CD1c-positive myeloid dendritic cell (primary cell): ENCODE data around the gene ZNF710.

ENCODE experiments used
- DNase-seq: peaks from one replicate; pipeline ENCODE4 v3.0.0-alpha.2; 2016; ENCODE audit errors: extremely low spot score

ZNF710 gene

DNA sequence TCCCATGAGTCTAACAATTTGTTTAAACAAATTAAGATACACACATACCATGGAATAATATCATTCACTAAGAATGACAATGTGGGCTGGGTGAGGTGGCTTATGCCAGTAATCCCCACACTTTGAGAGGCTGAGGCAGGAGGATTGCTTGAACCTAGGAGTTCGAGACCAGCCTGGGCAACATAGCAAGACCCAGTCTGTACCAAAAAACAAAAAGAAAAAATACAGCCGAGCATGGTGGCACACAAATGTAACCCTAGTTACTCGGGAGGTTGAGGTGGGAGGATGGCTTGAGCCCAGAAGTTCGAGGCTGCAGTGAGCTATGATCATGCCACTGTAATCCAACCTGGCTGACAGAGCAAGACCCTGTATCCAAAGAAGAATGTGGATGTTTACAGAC, 4.0 kb upstream of the ZNF710 start:
- DNase-seq = no peak

DNA sequence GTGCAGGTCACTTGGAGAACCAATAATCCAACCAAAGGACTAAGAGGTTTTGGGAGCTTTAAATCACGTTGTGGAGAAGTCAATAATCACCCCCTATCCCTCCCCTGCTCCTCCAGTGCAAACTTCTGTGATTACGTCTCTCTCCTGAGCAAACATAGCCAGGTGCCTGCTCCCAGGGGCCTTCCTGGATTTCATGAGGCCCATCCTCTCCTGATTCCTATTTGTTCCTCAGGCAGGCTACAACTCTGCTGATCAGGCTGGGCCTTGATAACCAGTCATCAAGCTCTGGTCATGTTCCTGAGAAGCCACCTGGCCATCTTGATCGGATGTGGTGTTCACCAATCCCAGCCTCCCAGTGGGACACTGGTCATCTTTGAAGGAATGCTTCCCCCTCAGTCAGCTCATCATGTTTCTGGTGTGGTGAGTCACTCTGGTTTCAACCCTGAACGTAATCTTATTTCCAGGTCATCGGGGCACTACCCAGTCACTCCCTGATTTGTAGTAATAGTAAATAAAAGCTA, 2.9 kb upstream of the ZNF710 start:
- DNase-seq = peak; percentile 55

GRCh38 chr15:89998923-89999675, 2.0 kb upstream of the ZNF710 start:
- DNase-seq = no peak

DNA sequence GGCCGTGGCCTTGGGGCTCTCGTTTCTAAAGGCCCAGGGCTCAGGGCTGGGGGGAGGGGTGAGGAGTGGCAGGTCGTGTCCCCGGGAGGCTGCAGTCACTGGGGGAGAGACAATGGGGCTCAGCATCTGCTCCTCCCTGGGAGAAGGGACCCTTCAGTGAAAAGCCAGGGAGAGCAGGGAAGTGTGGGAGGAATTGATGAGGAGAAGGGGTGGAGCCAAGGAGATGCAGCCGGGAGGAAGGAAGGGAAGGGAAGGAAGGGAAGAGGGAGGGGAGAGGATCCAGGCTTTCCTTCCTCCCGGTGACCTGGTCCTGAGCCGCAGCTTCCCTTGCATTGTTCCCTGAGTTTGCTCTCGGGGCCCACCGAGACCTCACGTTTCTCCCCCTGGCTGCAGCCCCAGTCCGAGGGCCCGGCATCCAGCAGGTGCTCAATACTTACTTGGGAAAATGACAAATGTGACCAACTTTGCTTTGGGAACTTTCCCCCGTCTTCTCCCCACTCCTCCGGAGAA, 1.4 kb upstream of the ZNF710 start:
- no peak for DNase-seq

GRCh38 chr15:90000186-90001001, 730 bp upstream of the ZNF710 start:
- DNase-seq = peak; percentile 43

DNA sequence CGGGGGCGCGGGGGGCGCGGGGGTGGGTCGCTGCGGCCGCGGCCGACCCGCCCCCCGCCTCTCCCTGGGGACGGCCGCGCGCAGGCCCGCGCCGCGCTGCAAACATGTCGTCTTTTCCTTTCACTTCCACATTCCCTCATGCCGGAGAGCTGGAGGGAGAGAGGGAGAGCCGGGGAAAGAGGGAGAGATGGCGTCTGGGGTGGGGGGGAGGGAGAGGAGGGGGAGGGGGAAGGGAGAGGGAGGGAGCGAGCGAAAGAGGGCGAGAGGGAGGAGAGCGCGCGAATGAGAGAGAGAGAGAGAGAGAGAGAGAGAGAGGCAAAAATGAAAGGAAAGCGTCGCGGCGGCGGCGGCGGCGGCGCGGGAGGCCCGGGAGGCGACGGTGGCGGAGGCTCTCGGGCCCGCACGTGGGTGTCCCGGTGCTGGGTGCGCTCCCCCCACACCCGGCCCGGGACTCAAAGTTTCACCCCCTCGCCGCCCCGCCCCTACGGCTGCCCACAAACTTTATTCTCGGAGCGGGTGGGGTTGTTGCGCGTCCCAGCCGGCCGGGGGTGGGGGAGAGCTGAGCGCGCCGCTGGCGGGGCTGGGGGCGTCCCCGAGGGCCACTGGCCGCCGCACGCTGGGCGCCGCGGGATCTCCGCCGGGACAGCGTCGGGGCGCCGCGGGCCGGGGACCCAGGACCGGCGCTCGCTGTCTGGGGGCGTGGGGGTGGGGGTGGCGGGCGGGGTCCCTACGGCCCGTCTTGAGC, 731 bp downstream of the ZNF710 start:
- DNase-seq = peak; percentile 64

DNA sequence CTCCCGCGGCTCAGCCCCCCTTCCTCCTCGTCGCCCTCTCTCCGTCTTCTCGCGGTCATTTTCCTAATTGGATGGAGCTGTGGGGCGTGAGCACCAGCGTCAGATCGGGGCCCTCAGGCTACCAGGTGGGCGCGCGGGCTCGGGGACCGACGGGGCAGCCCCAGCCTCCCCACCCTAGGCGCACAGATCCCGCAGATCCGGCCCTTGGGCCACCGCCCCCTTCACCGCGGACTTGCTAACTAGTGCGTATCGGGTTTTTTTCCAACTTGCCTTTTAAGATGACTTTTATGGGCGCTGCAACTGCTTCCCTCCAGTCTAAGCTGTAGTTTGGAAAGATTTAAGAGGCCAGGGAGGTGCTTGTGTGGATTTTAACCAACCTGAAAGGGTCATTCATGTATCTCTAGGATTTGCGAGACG, 1.3 kb downstream of the ZNF710 start:
- peak; percentile 47 for DNase-seq

DNA sequence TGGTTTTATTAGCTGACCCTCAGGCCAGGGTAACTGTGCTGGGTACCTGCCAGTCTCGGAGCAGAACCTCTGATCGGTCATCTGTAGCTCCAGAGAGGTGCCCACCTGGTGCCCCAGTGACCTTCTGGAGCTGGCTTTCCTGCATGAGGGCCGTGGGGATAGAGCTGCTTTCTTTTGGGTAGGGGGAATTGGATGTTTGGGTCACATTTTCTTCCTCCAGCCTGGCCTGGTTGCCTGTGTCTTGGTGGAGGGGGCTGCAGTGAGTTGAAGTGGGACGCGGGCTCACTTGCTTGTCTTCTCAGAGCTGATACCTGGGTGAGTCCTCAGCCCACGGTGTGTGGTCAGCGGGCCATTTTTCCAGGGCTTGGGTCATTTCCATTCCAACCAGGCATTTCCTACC, 2.6 kb downstream of the ZNF710 start:
- no peak for DNase-seq

DNA sequence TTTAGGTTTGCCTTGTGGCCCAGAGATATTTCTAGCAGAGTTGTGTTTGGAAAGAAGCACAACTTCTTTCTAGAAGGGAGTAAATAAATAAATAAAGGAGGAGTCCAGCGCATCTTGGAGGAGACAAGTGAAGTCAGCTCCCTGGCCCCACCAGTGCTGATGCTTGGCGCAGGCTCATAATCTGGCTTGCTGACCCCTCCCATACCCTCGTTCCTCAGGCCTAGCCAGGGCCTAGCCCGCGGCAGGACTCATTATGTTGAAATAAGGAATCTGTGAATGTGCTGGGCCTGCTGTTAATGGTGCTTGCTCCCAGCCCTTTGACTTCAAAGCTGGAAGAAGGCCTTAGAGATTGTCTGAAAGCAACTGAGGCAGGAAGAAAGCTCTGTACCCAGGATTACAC, 3.1 kb downstream of the ZNF710 start:
- DNase-seq = peak; percentile 30

- peak; percentile 92 for DNase-seq
Observed at GRCh38 chr15:90004671-90005070, 3.5 kb downstream of the ZNF710 start.

DNA sequence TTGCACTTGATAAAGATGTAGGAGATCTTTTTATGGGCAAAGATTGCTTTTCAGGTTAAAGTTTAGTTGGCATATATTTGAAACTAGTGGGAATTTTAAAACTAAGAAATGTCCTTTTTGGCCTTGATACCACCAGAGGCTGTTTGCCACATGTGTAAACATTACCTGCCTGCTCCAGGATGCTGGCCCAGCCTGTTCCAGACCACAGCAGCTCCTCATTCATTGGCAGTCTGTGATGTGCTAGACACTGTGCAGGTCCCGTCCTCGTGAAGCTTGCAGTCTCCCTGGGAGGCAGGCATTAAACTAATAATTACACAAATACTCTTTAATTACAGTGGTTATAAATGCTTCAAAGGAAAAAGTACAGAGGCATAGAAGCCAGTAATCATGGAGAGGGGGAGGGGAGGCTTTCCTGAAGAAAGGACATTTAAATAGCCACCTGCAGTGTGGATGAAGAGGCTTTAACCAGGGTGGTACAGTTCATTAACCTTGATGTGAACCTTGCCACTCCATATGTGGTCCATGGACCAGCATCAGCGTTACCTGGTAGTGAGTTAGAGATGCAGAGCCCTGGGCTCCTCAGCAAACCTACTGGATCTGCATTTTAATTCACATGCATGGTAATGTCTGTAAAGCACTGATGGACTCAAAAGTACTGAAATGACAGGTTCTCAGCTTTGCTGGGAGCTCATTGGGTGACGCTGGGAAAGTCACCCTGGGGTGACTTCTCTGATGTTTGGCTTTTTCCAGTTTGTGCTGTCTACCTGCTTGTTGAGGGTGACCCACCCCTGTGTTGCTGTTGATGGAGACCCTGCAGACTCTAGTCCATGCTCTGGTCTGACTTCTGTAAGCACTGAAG, 5.3 kb downstream of the ZNF710 start:
- DNase-seq = no peak

GRCh38 chr15:90007076-90007460, 5.9 kb downstream of the ZNF710 start:
- DNase-seq = no peak

GRCh38 chr15:90008607-90009006, 7.5 kb downstream of the ZNF710 start:
- DNase-seq = no peak

DNA sequence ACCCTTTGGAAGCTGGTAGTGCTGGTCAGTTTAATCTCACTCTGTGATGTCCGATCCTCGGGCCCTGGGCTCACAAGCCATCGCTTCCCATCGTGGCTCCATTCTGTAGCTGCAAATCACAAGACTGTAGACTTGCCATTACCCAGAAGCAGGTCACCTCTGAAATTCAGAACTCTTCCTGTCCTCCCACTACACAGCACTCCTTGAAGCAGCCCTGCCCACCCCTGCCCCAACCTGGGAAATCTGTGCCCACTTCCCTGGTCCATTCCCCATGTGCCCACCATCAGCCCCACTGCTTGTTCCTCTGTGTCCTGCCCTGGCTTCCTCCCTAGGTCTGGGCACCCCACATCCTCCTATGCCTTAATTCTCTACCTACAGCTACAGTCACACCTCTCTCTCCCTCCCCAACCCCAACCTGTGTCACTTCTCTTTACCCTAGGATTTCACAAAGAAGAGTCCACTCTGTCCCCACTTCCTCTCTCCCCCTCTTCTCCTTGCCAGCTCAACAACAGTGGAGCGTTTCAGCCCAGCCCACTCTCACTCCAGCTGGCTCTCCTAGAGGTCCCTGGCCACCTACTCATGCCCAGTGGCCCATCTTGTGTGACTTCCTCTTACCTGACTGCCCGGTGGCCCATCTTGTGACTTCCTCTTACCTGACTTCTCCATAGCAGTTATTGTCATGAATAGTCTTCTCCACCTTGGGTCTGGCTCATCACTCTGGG, 8.3 kb downstream of the ZNF710 start:
- peak; percentile 69 for DNase-seq

GRCh38 chr15:90011705-90012104, 10.6 kb downstream of the ZNF710 start:
- no peak for DNase-seq

- peak; percentile 88 for DNase-seq
Observed at GRCh38 chr15:90013503-90013937, 12.4 kb downstream of the ZNF710 start.

- no peak for DNase-seq
Observed at GRCh38 chr15:90015294-90015693, 14.2 kb downstream of the ZNF710 start.

GRCh38 chr15:90015749-90016148, 14.6 kb downstream of the ZNF710 start:
- no peak for DNase-seq

GRCh38 chr15:90016721-90017120, 15.6 kb downstream of the ZNF710 start:
- no peak for DNase-seq

DNA sequence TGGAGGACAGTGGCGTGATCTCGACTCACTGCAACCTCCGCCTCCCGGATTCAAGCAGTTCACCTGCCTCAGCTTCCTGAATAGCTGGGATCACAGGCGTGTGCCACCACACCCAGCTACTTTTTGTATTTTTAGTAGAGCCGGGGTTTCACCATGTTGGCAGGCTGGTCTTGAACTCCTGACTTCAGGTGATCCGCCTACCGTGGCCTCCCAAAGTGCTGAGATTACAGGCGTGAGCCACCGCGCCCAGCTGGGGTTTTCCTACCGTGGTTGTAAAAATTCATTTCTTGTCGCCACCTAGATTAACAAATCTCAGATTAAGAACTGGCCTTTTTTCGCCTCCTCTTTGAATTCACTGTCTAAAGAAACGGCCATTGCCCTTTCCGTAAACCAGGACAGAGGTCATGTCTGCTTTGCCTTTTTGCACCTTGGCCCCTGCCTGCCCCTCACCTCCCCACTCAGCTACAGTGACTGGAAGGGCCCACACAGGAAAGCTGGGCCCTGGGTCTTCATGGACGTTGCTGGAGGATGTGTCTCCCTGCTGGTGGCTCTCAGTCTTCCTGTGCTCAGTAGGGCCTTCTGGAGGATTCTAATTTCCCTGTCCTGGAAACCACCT, 17.2 kb downstream of the ZNF710 start:
- no peak for DNase-seq
